Liver (tissue), 9 donors: ENCODE results near the gene TRMT44. TPM values are rescaled to one million over a fixed set of nuclear protein-coding genes. Genes with fewer than 3 reads are reported as not detected.

Experiments
- DNase-seq: peaks from one replicate; pipeline ENCODE4 v3.0.0-alpha.2; 2017; ENCODE audit warnings: low spot score
- H3K27ac ChIP-seq, 2 donors: one replicate each; pipeline ENCODE4 v1.7.0; 2013; ENCODE audit warnings: inconsistent platforms in 2 of 2, low read length in 2 of 2, control low read depth in 1 of 2, low read depth in 1 of 2, mild to moderate bottlenecking in 1 of 2
- H3K27me3 ChIP-seq, 4 donors: one replicate each; pipeline versions ENCODE4 v1.6.1 to v1.7.0; 2013; ENCODE audit warnings: low read length in 3 of 4, inconsistent platforms in 1 of 4, mild to moderate bottlenecking in 1 of 4, moderate library complexity in 1 of 4; ENCODE audit not compliant: control insufficient read depth in 4 of 4, insufficient read depth in 4 of 4
- H3K36me3 ChIP-seq, 4 donors: one replicate each; pipeline versions ENCODE4 v1.6.1 to v1.7.0; 2013; ENCODE audit warnings: low read length in 3 of 4, mild to moderate bottlenecking in 3 of 4, low read depth in 1 of 4, moderate library complexity in 1 of 4; ENCODE audit not compliant: control insufficient read depth in 4 of 4, insufficient read depth in 3 of 4
- H3K4me1 ChIP-seq, 4 donors: one replicate each; pipeline versions ENCODE4 v1.6.1 to v1.7.0; 2013; ENCODE audit warnings: low read length in 3 of 4, mild to moderate bottlenecking in 3 of 4, moderate library complexity in 1 of 4; ENCODE audit not compliant: control insufficient read depth in 4 of 4, insufficient read depth in 4 of 4
- H3K4me3 ChIP-seq, 3 donors: one replicate each; pipeline versions ENCODE4 v1.6.1 to v1.7.0; 2013; ENCODE audit warnings: low read length in 3 of 3, control low read depth in 1 of 3, low read depth in 1 of 3, mild to moderate bottlenecking in 1 of 3
- H3K9ac ChIP-seq, 2 donors: one replicate each; pipeline ENCODE4 v1.7.0; 2013; ENCODE audit warnings: low read length in 2 of 2, mild to moderate bottlenecking in 2 of 2, moderate library complexity in 2 of 2, control low read depth in 1 of 2, low read depth in 1 of 2
- H3K9me3 ChIP-seq, 4 donors: one replicate each; pipeline versions ENCODE4 v1.6.1 to v1.7.0; 2013; ENCODE audit warnings: low read length in 3 of 4; ENCODE audit not compliant: control insufficient read depth in 4 of 4
- CTCF ChIP-seq: fragments of 150-350 bp; IDR thresholded peaks from 2 replicates; pipeline ENCODE4 v1.5.1; 2017; ENCODE audit warnings: improper control_type of control experiment, low read depth, low read length; ENCODE audit not compliant: missing input control
- EGR1 ChIP-seq, 2 donors: IDR thresholded peaks; 2 replicates each; pipeline ENCODE4 v1.6.1; 2016 to 2018; ENCODE audit warnings: antibody characterized with exemption in 2 of 2, low read depth in 2 of 2
- FOXA1 ChIP-seq: IDR thresholded peaks from 2 replicates; pipeline ENCODE4 v1.6.1; 2016; ENCODE audit warnings: antibody characterized with exemption
- FOXA2 ChIP-seq: IDR thresholded peaks from 2 replicates; pipeline ENCODE4 v1.6.1; 2016; ENCODE audit warnings: antibody characterized with exemption
- GABPA ChIP-seq, 2 donors: IDR thresholded peaks in 1 of 2; conservative IDR thresholded peaks in 1 of 2; 2 replicates each; pipeline ENCODE4 v1.6.1; 2016; ENCODE audit warnings: antibody characterized with exemption in 2 of 2, mild to moderate bottlenecking in 1 of 2, moderate library complexity in 1 of 2
- HNF4A ChIP-seq, 2 donors: conservative IDR thresholded peaks; 2 replicates each; pipeline ENCODE4 v1.6.1; 2016; ENCODE audit warnings: antibody characterized with exemption in 2 of 2, mild to moderate bottlenecking in 2 of 2
- HNF4G ChIP-seq: IDR thresholded peaks from 2 replicates; pipeline ENCODE4 v1.6.1; 2016; ENCODE audit warnings: antibody characterized with exemption
- JUND ChIP-seq, 2 donors: IDR thresholded peaks; 2 replicates each; pipeline ENCODE4 v1.6.1; 2016; ENCODE audit warnings: antibody characterized with exemption in 2 of 2
- MAX ChIP-seq: IDR thresholded peaks from 2 replicates; pipeline ENCODE4 v1.6.1; 2016; ENCODE audit warnings: antibody characterized with exemption
- NR2F2 ChIP-seq: IDR thresholded peaks from 2 replicates; pipeline ENCODE4 v1.6.1; 2016; ENCODE audit warnings: antibody characterized with exemption
- RAD21 ChIP-seq, 2 donors: IDR thresholded peaks; 2 replicates each; pipeline ENCODE4 v1.6.1; 2016; ENCODE audit warnings: antibody characterized with exemption in 2 of 2, mild to moderate bottlenecking in 2 of 2
- RXRA ChIP-seq, 2 donors: IDR thresholded peaks; 2 replicates each; pipeline ENCODE4 v1.6.1; 2017 to 2018; ENCODE audit warnings: antibody characterized with exemption in 2 of 2, mild to moderate bottlenecking in 1 of 2
- SP1 ChIP-seq: IDR thresholded peaks from 2 replicates; pipeline ENCODE4 v1.6.1; 2018; ENCODE audit warnings: antibody characterized with exemption, mild to moderate bottlenecking
- TAF1 ChIP-seq: conservative IDR thresholded peaks from 2 replicates; pipeline ENCODE4 v1.6.1; 2016; ENCODE audit warnings: antibody characterized with exemption, mild to moderate bottlenecking
- YY1 ChIP-seq: IDR thresholded peaks from 2 replicates; pipeline ENCODE4 v1.6.1; 2016; ENCODE audit warnings: antibody characterized with exemption, mild to moderate bottlenecking
- WGBS: extraction: QIAGEN DNeasy Blood & Tissue Kit; methylation state at CpG from one replicate; pipeline ENCODE4 v1.1.7; 2013; 5-methylcytosine and 5-hydroxymethylcytosine counted together
- polyA plus RNA-seq, 2 donors: library from polyadenylated mRNA; stranded (reverse) in 1 of 2; unstranded in 1 of 2; fragments of 200-250 nt in 1 of 2; fragments of >200 nt in 1 of 2; fragmentation: Nextera tagmentation in 1 of 2; extraction: Ambion mirVana in 1 of 2; gene quantifications; one replicate each; pipeline versions ENCODE4 v1.2.1 to v1.2.3, GENCODE V29; 2013 to 2015
- total RNA-seq, 2 donors: library from RNA; depleted of rRNA; stranded (reverse); fragments of >200 nt; gene quantifications; one replicate each; pipeline ENCODE4 v1.2.3, GENCODE V29; 2014
- TF ChIP-seq, protein P1 (sequence below): IDR thresholded peaks from 2 replicates; pipeline ENCODE4 v1.6.1; 2016; ENCODE audit warnings: antibody characterized with exemption
- TF ChIP-seq, protein P2 (sequence below): IDR thresholded peaks from 2 replicates; pipeline ENCODE4 v1.6.1; 2016; ENCODE audit warnings: antibody characterized with exemption, mild to moderate bottlenecking
- TF ChIP-seq, protein P3 (sequence below): IDR thresholded peaks from 2 replicates; pipeline ENCODE4 v1.6.1; 2016; ENCODE audit warnings: antibody characterized with exemption
- donor health status: healthy.
- donor health status: healthy.
- donor health status: healthy.
- donor health status: healthy.
- donor health status: healthy.

TRMT44 gene
- total and polyA plus RNA-seq, 4 donors: 3.0 to 16.0 (median 5.7) TPM

DNA sequence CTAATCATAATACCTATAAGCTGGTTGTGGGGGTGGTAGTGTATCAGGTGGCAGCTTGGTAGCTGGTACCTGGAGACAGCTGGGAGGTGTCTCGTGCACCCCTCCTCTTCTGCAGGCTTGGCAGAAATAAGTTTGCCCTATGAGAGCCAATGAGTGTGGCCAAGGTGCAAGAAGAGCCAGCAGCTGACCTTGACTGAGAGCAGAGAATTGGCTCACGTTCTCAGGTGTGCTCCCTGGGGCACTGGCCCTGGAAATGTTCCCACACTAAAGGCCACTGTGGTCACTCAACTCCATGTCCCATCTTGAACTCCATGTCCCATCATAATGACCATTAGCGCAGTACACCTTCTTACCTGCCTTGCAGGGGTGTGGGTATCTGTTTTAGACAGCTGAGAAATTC, 13.4 kb downstream of the TRMT44 start:
- Histone ChIP-seq H3K36me3 (peaks cover 11 to 73% (median 33%) of the 10 kb centered on the region in 4 donors), H3K4me3 (no peak overlapping the region)
- 70% methylated on average over 3 of the region's 3 CpGs for WGBS

More for the DNA sequence above, 13.4 kb downstream of the TRMT44 start:
- no peak for TF ChIP-seq FOXA1
- TF ChIP-seq FOXA2: no peak
- TF ChIP-seq JUND (IDR thresholded peaks at IDR 0.05): no peak
- TF ChIP-seq CTCF: no peak
- no peak for TF ChIP-seq YY1
- no peak for TF ChIP-seq GABPA (IDR thresholded peaks at IDR 0.05 in 1 of 2, conservative IDR thresholded peaks at IDR 0.05 in 1 of 2)
- TF ChIP-seq, protein P1, sequence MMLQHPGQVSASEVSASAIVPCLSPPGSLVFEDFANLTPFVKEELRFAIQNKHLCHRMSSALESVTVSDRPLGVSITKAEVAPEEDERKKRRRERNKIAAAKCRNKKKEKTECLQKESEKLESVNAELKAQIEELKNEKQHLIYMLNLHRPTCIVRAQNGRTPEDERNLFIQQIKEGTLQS: no peak
- TF ChIP-seq MAX: no peak
- TF ChIP-seq, protein P2, sequence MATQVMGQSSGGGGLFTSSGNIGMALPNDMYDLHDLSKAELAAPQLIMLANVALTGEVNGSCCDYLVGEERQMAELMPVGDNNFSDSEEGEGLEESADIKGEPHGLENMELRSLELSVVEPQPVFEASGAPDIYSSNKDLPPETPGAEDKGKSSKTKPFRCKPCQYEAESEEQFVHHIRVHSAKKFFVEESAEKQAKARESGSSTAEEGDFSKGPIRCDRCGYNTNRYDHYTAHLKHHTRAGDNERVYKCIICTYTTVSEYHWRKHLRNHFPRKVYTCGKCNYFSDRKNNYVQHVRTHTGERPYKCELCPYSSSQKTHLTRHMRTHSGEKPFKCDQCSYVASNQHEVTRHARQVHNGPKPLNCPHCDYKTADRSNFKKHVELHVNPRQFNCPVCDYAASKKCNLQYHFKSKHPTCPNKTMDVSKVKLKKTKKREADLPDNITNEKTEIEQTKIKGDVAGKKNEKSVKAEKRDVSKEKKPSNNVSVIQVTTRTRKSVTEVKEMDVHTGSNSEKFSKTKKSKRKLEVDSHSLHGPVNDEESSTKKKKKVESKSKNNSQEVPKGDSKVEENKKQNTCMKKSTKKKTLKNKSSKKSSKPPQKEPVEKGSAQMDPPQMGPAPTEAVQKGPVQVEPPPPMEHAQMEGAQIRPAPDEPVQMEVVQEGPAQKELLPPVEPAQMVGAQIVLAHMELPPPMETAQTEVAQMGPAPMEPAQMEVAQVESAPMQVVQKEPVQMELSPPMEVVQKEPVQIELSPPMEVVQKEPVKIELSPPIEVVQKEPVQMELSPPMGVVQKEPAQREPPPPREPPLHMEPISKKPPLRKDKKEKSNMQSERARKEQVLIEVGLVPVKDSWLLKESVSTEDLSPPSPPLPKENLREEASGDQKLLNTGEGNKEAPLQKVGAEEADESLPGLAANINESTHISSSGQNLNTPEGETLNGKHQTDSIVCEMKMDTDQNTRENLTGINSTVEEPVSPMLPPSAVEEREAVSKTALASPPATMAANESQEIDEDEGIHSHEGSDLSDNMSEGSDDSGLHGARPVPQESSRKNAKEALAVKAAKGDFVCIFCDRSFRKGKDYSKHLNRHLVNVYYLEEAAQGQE: no peak
- no peak for TF ChIP-seq EGR1 (IDR thresholded peaks at IDR 0.05; ENCODE audit: low read depth in 2 of 2)
- TF ChIP-seq HNF4G: no peak
- TF ChIP-seq RXRA (IDR thresholded peaks at IDR 0.05): no peak
- no peak for TF ChIP-seq HNF4A (conservative IDR thresholded peaks at IDR 0.05)
- TF ChIP-seq NR2F2: no peak
- TF ChIP-seq, protein P3, sequence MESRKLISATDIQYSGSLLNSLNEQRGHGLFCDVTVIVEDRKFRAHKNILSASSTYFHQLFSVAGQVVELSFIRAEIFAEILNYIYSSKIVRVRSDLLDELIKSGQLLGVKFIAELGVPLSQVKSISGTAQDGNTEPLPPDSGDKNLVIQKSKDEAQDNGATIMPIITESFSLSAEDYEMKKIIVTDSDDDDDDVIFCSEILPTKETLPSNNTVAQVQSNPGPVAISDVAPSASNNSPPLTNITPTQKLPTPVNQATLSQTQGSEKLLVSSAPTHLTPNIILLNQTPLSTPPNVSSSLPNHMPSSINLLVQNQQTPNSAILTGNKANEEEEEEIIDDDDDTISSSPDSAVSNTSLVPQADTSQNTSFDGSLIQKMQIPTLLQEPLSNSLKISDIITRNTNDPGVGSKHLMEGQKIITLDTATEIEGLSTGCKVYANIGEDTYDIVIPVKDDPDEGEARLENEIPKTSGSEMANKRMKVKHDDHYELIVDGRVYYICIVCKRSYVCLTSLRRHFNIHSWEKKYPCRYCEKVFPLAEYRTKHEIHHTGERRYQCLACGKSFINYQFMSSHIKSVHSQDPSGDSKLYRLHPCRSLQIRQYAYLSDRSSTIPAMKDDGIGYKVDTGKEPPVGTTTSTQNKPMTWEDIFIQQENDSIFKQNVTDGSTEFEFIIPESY: no peak
- no peak for TF ChIP-seq SP1
- TF ChIP-seq TAF1: no peak
- TF ChIP-seq RAD21 (IDR thresholded peaks at IDR 0.05): no peak
- Histone ChIP-seq H3K4me1 (no peaks in the 10 kb centered on the region), H3K9me3 (no peaks in the 10 kb centered on the region), H3K9ac (no peak overlapping the region), H3K27ac (no peak overlapping the region), H3K27me3 (no peaks in the 10 kb centered on the region)
- no peak for DNase-seq
